Stimulated activated effector memory CD8-positive, alpha-beta T cell treated with anti-CD3 and anti-CD28 coated beads, Interleukin-12 subunit alpha, Interleukin-12 subunit beta, amount 100 ng/mL, for 72 hours (primary cell): ENCODE data around the gene SIPA1L3.

Source experiments
- ATAC-seq: fragments of 150-1000 bp; cut with Tn5 transposase; 2 replicates; pipeline ENCODE4 v1.10.0; 2021
- DNase-seq, 2 donors: peaks; one replicate each; pipeline ENCODE4 v3.0.0; 2021 to 2022; ENCODE audit warnings: low spot score in 2 of 2
- H3K27ac Mint-ChIP-seq: one replicate; pipeline ENCODE4 v1.8.0; 2022; ENCODE audit warnings: mild to moderate bottlenecking, mixed read lengths
- H3K36me3 Mint-ChIP-seq: one replicate; pipeline ENCODE4 v1.8.0; 2022; ENCODE audit warnings: mild to moderate bottlenecking, mixed read lengths
- H3K4me1 Mint-ChIP-seq: one replicate; pipeline ENCODE4 v1.8.0; 2022; ENCODE audit warnings: mixed read lengths
- H3K4me3 Mint-ChIP-seq: one replicate; pipeline ENCODE4 v1.8.0; 2022; ENCODE audit warnings: mild to moderate bottlenecking, mixed read lengths
- H3K9me3 Mint-ChIP-seq: one replicate; pipeline ENCODE4 v1.8.0; 2022; ENCODE audit warnings: mixed read lengths

SIPA1L3 gene

DNA sequence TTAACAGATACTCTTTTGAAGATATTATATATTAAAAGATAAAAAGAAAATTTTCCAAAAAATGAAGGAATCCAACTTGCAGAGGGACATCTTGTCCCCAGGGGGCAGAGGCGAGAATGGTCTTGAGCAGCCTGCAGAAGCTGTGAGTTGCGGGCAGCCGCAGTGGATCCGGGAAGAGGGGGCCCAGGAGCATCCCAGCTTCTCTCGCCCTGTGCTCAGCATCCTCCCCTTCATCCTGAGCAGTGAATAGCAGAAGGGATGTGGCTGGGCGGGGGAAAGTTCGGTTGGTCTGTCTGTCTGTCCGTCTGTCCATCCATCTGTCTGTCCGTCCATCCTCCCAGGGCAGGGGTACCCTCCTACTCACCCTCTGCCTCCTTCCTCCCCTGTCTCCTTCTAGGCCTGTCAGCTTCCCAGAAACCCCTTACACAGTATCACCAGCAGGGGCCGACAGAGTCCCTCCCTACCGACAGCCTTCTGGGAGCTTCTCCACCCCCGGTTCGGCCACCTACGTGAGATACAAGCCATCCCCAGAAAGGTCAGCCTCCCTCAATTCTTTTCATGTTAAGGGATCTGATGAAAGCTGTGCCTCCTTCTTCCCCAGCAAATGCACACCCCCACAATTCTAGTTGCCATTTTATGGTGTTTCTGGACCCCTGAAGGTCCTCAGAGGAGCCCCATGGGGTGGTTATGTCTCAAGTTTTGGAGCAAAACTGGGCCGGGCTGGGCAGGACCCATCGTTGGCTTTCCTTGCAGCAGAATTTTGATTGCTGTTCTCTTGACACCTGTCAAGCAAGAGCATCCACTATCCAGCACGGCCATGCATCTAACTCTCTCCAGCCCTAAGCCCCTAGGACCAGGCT, 235.4 kb downstream of the SIPA1L3 start:
- Mint-ChIP-seq H3K9me3 (no peaks in the 10 kb centered on the region), H3K27ac (peak overlapping the region; percentile 50), H3K4me3 (no peak overlapping the region), H3K36me3 (peaks cover 4% of the 10 kb centered on the region), H3K4me1 (peaks cover 9% of the 10 kb centered on the region)
- ATAC-seq (peak; percentile 67), DNase-seq (peak; percentile 14 to 70)

GRCh38 chr19:38143847-38144246, 236.8 kb downstream of the SIPA1L3 start:
- no peak overlapping the region for H3K4me3 Mint-ChIP-seq
- H3K9me3 Mint-ChIP-seq, result no peaks in the 10 kb centered on the region
- H3K36me3 Mint-ChIP-seq, result peaks cover 7% of the 10 kb centered on the region
- no peak for ATAC-seq
- no peak for DNase-seq
- H3K27ac Mint-ChIP-seq, result peak overlapping the region; percentile 50
- peaks cover 9% of the 10 kb centered on the region for H3K4me1 Mint-ChIP-seq

- ATAC-seq (no peak), DNase-seq (no peak)
- Mint-ChIP-seq H3K9me3 (no peaks in the 10 kb centered on the region), H3K36me3 (peaks cover 7% of the 10 kb centered on the region), H3K4me1 (peaks cover 9% of the 10 kb centered on the region), H3K27ac (no peak overlapping the region), H3K4me3 (no peak overlapping the region)
Observed at GRCh38 chr19:38144667-38145066, 237.7 kb downstream of the SIPA1L3 start.

- H3K36me3 Mint-ChIP-seq, result peaks cover 7% of the 10 kb centered on the region
- H3K4me3 Mint-ChIP-seq, result no peak overlapping the region
- ATAC-seq, result no peak
- H3K27ac Mint-ChIP-seq, result no peak overlapping the region
- no peak for DNase-seq
- no peaks in the 10 kb centered on the region for H3K9me3 Mint-ChIP-seq
- peaks cover 9% of the 10 kb centered on the region for H3K4me1 Mint-ChIP-seq
Observed at GRCh38 chr19:38145623-38146022, 238.6 kb downstream of the SIPA1L3 start.

DNA sequence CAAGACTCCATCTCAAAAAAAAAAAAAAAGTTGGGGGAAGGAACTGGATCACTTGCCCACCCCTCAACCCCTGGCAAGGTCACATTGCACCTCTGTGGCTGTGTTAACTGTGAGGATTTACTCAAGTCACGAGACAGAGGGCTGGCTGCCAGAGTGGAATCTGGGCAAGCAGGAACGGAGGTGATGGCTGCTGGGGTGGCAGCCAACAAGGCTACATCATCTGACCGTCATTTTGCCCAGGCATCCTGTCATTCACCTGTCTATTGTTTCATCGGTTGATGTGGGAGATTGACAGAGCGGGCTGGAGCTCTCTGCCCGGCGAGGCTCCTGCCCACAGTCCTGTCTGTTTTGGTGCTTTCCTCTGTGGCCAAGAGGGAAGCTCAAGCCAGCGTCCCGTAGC, 241.3 kb downstream of the SIPA1L3 start:
- Mint-ChIP-seq H3K4me1 (peaks cover 5% of the 10 kb centered on the region), H3K36me3 (peaks cover 7% of the 10 kb centered on the region), H3K27ac (no peak overlapping the region), H3K9me3 (no peaks in the 10 kb centered on the region), H3K4me3 (no peak overlapping the region)
- no peak for ATAC-seq
- DNase-seq, result no peak

DNA sequence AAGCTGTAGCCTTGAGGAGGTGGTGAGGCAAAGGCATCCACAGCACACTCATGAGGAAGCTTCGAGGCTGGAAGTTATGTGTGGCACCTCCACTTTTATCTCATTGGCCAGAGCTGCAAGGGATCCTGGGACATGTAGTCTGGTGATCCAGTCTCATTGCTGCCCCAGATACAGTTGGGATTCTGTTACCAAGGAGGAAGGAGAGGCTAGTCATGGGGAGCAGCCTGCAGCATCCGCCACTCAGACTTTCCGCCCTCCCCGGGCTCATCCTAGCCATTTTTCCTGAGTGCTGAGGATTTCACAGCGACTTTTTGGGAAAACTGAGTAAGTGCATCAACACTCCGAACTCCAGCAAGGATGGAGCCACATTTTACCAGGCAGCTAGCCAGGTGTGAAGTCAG, 242.7 kb downstream of the SIPA1L3 start:
- Mint-ChIP-seq H3K36me3 (peaks cover 7% of the 10 kb centered on the region), H3K9me3 (no peaks in the 10 kb centered on the region), H3K4me1 (no peaks in the 10 kb centered on the region), H3K27ac (no peak overlapping the region), H3K4me3 (no peak overlapping the region)
- no peak for DNase-seq
- ATAC-seq, result no peak

DNA sequence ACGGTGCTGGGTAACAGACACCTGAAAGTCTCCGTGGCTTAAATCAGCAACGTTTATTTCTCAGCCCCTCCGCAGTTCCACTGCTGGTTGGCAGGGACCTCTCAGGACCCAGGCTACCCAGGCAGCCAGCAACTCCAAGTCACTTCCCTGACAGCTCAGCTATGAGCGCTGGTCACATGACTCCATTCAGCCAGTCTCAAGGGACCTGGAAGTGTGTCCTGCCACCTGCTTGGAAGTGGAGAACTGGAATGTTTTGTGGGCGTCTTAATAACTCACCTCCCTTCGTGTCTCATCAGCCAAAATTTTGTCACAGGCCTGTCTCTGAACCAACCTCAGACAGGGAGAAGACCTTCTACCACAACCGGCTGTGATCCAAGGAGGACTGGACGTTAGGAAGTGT, 244.2 kb downstream of the SIPA1L3 start:
- Mint-ChIP-seq H3K9me3 (no peaks in the 10 kb centered on the region), H3K4me3 (no peak overlapping the region), H3K4me1 (no peaks in the 10 kb centered on the region), H3K36me3 (peaks cover 7% of the 10 kb centered on the region), H3K27ac (no peak overlapping the region)
- no peak for DNase-seq
- no peak for ATAC-seq

DNA sequence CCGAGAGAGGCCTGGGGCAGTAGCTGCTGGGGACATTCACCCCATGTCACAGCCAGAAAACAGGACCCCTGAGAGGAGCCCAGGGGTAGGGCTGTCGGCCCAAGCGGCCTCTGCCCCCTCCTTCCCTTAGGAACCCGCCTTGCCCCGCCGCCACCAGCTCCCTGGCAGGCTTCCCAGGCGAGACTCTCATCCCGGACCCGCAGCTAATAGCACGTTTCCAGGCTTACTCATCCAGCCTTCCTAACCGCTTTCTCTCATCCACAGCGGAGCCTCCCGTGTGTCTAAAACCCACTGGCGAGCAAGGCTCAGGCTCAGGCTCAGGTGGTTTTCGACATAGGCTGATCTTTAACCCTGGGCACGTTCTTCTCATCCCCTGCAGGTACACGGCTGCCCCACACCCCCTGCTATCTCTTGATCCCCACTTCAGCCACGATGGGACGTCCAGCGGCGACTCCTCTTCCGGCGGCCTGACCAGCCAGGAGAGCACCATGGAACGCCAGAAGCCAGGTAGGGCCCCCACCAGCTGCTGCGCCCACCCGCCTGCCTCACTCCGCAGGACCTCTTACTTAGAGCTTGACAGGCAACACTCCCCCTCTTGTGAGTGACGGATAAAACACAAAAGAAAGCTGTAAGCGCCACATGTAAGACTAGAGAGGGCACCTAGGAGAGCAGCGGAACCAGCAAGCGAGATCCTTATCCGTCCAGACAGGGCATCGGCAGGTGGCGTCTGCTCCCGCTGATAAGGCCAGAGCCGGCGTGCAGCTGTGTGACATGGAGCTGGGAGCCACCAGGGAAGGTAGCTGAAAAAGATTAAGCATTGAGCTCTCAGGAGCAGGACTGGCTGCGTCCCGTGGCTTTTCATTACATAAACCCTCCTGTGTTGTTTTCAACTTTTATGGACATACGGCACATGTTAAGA, 245.7 kb downstream of the SIPA1L3 start:
- ATAC-seq, result no peak
- Mint-ChIP-seq H3K4me3 (no peak overlapping the region), H3K27ac (no peak overlapping the region), H3K36me3 (no peaks in the 10 kb centered on the region), H3K4me1 (no peaks in the 10 kb centered on the region), H3K9me3 (no peaks in the 10 kb centered on the region)
- no peak for DNase-seq

GRCh38 chr19:38155453-38155852, 248.4 kb downstream of the SIPA1L3 start:
- DNase-seq (no peak), ATAC-seq (no peak)
- H3K4me1 Mint-ChIP-seq, result no peaks in the 10 kb centered on the region
- H3K36me3 Mint-ChIP-seq, result no peaks in the 10 kb centered on the region
- H3K4me3 Mint-ChIP-seq, result no peak overlapping the region
- no peak overlapping the region for H3K27ac Mint-ChIP-seq
- no peaks in the 10 kb centered on the region for H3K9me3 Mint-ChIP-seq

GRCh38 chr19:38158730-38159129, 251.7 kb downstream of the SIPA1L3 start:
- H3K4me1 Mint-ChIP-seq, result no peaks in the 10 kb centered on the region
- peaks cover 14% of the 10 kb centered on the region for H3K36me3 Mint-ChIP-seq
- H3K4me3 Mint-ChIP-seq, result no peak overlapping the region
- ATAC-seq (no peak), DNase-seq (no peak)
- no peaks in the 10 kb centered on the region for H3K9me3 Mint-ChIP-seq
- H3K27ac Mint-ChIP-seq, result peak overlapping the region; percentile 50

DNA sequence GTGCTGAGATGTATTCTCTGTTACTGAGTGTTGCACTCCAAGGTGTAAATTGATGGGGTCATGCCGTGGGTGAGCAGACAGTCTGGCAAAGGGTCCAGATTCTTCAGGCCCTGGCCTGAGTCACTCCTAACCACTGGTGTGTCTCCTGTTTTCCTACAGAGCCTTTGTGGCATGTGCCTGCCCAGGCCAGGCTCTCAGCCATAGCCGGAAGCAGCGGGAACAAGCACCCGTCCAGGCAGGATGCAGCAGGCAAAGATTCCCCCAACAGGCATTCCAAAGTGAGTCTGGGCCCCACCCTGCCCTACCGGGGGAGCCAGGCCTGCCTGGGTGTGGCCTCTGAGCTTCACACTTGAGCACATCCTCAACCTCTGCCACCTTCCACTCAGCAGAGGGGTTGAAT, 255.1 kb downstream of the SIPA1L3 start:
- ATAC-seq (no peak), DNase-seq (no peak)
- H3K4me1 Mint-ChIP-seq, result no peaks in the 10 kb centered on the region
- peaks cover 35% of the 10 kb centered on the region for H3K36me3 Mint-ChIP-seq
- H3K4me3 Mint-ChIP-seq, result no peak overlapping the region
- H3K27ac Mint-ChIP-seq, result no peak overlapping the region
- H3K9me3 Mint-ChIP-seq, result no peaks in the 10 kb centered on the region

- H3K4me1 Mint-ChIP-seq, result no peaks in the 10 kb centered on the region
- no peaks in the 10 kb centered on the region for H3K9me3 Mint-ChIP-seq
- no peak for ATAC-seq
- no peak overlapping the region for H3K27ac Mint-ChIP-seq
- DNase-seq, result no peak
- H3K36me3 Mint-ChIP-seq, result peaks cover 40% of the 10 kb centered on the region
- no peak overlapping the region for H3K4me3 Mint-ChIP-seq
Observed at GRCh38 chr19:38162632-38163031, 255.6 kb downstream of the SIPA1L3 start.

GRCh38 chr19:38163419-38164290, 256.6 kb downstream of the SIPA1L3 start:
- Mint-ChIP-seq H3K27ac (no peak overlapping the region), H3K4me3 (no peak overlapping the region), H3K9me3 (no peaks in the 10 kb centered on the region), H3K4me1 (no peaks in the 10 kb centered on the region), H3K36me3 (peaks cover 50% of the 10 kb centered on the region)
- DNase-seq, result no peak
- ATAC-seq, result no peak

- Mint-ChIP-seq H3K9me3 (no peaks in the 10 kb centered on the region), H3K4me3 (no peak overlapping the region), H3K27ac (no peak overlapping the region), H3K36me3 (peaks cover 50% of the 10 kb centered on the region), H3K4me1 (no peaks in the 10 kb centered on the region)
- no peak for DNase-seq
- ATAC-seq, result no peak
Observed at GRCh38 chr19:38164526-38164925, 257.5 kb downstream of the SIPA1L3 start.

DNA sequence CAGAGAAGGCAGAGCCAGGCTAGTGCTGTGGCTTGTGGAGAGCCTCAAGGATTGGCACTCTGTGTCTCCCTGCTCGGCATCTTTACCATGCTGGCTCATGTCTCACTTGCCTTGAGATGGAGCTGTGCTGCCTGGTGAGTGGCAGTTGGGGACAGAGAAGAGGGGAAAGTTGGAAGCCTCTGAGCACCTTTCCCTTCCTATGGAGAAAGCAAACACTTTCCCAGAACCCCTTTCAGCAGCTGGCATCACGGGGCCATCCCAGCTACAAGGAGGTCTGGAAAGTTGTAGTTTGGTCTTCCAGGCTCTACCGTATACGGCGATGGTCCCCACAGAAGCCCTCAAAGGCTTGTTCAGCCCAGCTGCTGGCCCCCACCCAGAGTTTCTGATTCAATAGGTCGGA, 258.3 kb downstream of the SIPA1L3 start:
- no peaks in the 10 kb centered on the region for H3K4me1 Mint-ChIP-seq
- no peak overlapping the region for H3K4me3 Mint-ChIP-seq
- peaks cover 50% of the 10 kb centered on the region for H3K36me3 Mint-ChIP-seq
- no peaks in the 10 kb centered on the region for H3K9me3 Mint-ChIP-seq
- ATAC-seq (no peak), DNase-seq (no peak)
- H3K27ac Mint-ChIP-seq, result no peak overlapping the region
